Ovary (tissue), 9 donors: ENCODE data around the gene RCOR2. TPM values are rescaled to one million over a fixed set of nuclear protein-coding genes. Genes with fewer than 3 reads are reported as not detected.

Source experiments
- DNase-seq, 5 donors: peaks; one replicate each; pipeline ENCODE4 v3.0.0-alpha.2; 2019 to 2020
- H3K27ac ChIP-seq, 2 donors: fragments of 200-600 bp; one replicate each; pipeline versions ENCODE4 v1.5.1 to v1.8.0; 2019 to 2022
- H3K27me3 ChIP-seq: fragments of 200-600 bp; one replicate; pipeline ENCODE4 v1.8.0; 2022
- H3K36me3 ChIP-seq: fragments of 200-600 bp; sonication (generic); one replicate; pipeline ENCODE4 v1.5.1; 2019
- H3K4me1 ChIP-seq: one replicate; pipeline ENCODE4 v1.8.1; 2013; ENCODE audit warnings: mild to moderate bottlenecking, moderate library complexity; ENCODE audit not compliant: insufficient read depth
- H3K4me3 ChIP-seq: fragments of 200-600 bp; sonication (generic); one replicate; pipeline ENCODE4 v1.5.1; 2017
- H3K9me3 ChIP-seq, 2 donors: fragments of 200-600 bp in 1 of 2; sonication (generic) in 1 of 2; one replicate each; pipeline versions ENCODE4 v1.5.1 to v1.8.1; 2013 to 2019; ENCODE audit warnings: mild to moderate bottlenecking in 1 of 2, moderate library complexity in 1 of 2
- CTCF ChIP-seq, 3 donors: fragments of 450-650 bp in 2 of 3; fragments of 200-600 bp in 1 of 3; IDR thresholded peaks; one replicate each; pipeline versions ENCODE4 v1.5.1 to v1.8.0; 2016 to 2022; ENCODE audit warnings: antibody characterized with exemption in 3 of 3, mild to moderate bottlenecking in 1 of 3
- EP300 ChIP-seq: sonication (generic); formaldehyde crosslinking; IDR thresholded peaks from one replicate; pipeline ENCODE4 v1.6.1; 2017; ENCODE audit warnings: antibody characterized with exemption
- POLR2A ChIP-seq: fragments of 450-650 bp; IDR thresholded peaks from one replicate; pipeline ENCODE4 v1.6.1; 2017; ENCODE audit warnings: antibody characterized with exemption, mild to moderate bottlenecking, moderate library complexity
- WGBS, 3 donors: extraction: QIAGEN DNeasy Blood & Tissue Kit in 1 of 3; methylation state at CpG; one replicate each; pipeline versions ENCODE4 v1.1.5 to v1.1.7; 2013 to 2017; 5-methylcytosine and 5-hydroxymethylcytosine counted together
- intact Hi-C, 4 donors: fragments of 100-400 bp; cut with DNase I; formaldehyde crosslinking; loops; one replicate each; pipeline versions ENCODE4 v1.11.0 to v1.15.1; 2022 to 2023
- polyA plus RNA-seq, 2 donors: library from polyadenylated mRNA; stranded (reverse); fragments of 200-250 nt in 1 of 2; fragments of 350-450 nt in 1 of 2; fragmentation: Illumina TruSeq in 1 of 2; extraction: RNeasy Lipid Tissue Mini Kit (QIAGEN cat#74804) in 1 of 2; gene quantifications; one replicate each; pipeline ENCODE4 v1.2.3, GENCODE V29; 2013 to 2014
- total RNA-seq, 7 donors: library from RNA; depleted of rRNA in 2 of 7; stranded (reverse); fragments of >200 nt in 2 of 7; fragmentation: NEBNext Ultra II Directional in 3 of 7; extraction: Animal tissue kit (Norgen Biotek cat#: 25700) in 3 of 7; gene quantifications; one replicate each; pipeline versions ENCODE4 v1.1.0 to v1.2.4, GENCODE V29; 2016 to 2023
- donor health status: DM: no; HTN: no; CAD: no; lungs with moderate emphysema.
- donor health status: DM: no; HTN: no; CAD: no.
- donor health status: Bipolar disorder and iron deficiency.
- donor health status: DM: yes; HTN: yes; CAD: no.
- donor health status: DM: no; HTN: no; CAD: no.
- donor health status: DM: yes; HTN: yes; CAD: no.

Gene RCOR2
- total and polyA plus RNA-seq, 9 donors: 0.12 to 7.9 (median 2.2) TPM

- intact Hi-C loops: loop anchor here in 1 of 4 donors (5.0 kb wide), 1 partner anchor 35 kb away; no protein-coding TSS in a partner anchor
- no peak for DNase-seq
- no peak for TF ChIP-seq POLR2A
- no peak for TF ChIP-seq CTCF (IDR thresholded peaks at IDR 0.05)
- no peak for TF ChIP-seq EP300
- no peaks in the 10 kb centered on the region for H3K27me3 ChIP-seq
- peaks cover 9% of the 10 kb centered on the region for H3K4me1 ChIP-seq
- H3K36me3 ChIP-seq: no peaks in the 10 kb centered on the region
- no peak overlapping the region for H3K27ac ChIP-seq
- WGBS, 3 donors: 70 to 75% (median 74%) methylated on average over 6 of the region's 6 CpGs
- H3K4me3 ChIP-seq: no peak overlapping the region
- H3K9me3 ChIP-seq: no peaks in the 10 kb centered on the region
Observed at GRCh38 chr11:63907063-63907462, 9.9 kb downstream of the RCOR2 start.

GRCh38 chr11:63906585-63906984 lies 10.4 kb downstream of the RCOR2 start:
- TF ChIP-seq POLR2A (no peak), EP300 (no peak), CTCF (IDR thresholded peaks at IDR 0.05) (no peak)
- Histone ChIP-seq H3K9me3 (no peaks in the 10 kb centered on the region), H3K36me3 (no peaks in the 10 kb centered on the region), H3K27ac (no peak overlapping the region), H3K4me1 (peaks cover 9% of the 10 kb centered on the region), H3K4me3 (no peak overlapping the region), H3K27me3 (no peaks in the 10 kb centered on the region)
- 78 to 90% (median 86%) methylated on average over 7 of the region's 7 CpGs for WGBS, 3 donors
- DNase-seq: no peak
- intact Hi-C loops: loop anchor here in 1 of 4 donors (5.0 kb wide), 1 partner anchor 34 kb away; no protein-coding TSS in a partner anchor

GRCh38 chr11:63906087-63906486 lies 10.9 kb downstream of the RCOR2 start:
- TF ChIP-seq CTCF (IDR thresholded peaks at IDR 0.05): no peak
- no peak for TF ChIP-seq POLR2A
- TF ChIP-seq EP300: no peak
- H3K36me3 ChIP-seq: no peaks in the 10 kb centered on the region
- no peak for DNase-seq
- 92 to 99% (median 95%) methylated on average over 4 of the region's 4 CpGs for WGBS, 3 donors
- H3K9me3 ChIP-seq: no peaks in the 10 kb centered on the region
- H3K4me1 ChIP-seq: peaks cover 9% of the 10 kb centered on the region
- H3K27me3 ChIP-seq: no peaks in the 10 kb centered on the region
- H3K4me3 ChIP-seq: no peak overlapping the region
- intact Hi-C loops: loop anchor here in 1 of 4 donors (5.0 kb wide), 1 partner anchor 34 kb away; no protein-coding TSS in a partner anchor
- H3K27ac ChIP-seq: no peak overlapping the region

GRCh38 chr11:63905179-63905578 lies 11.8 kb downstream of the RCOR2 start:
- no peaks in the 10 kb centered on the region for H3K9me3 ChIP-seq
- no peaks in the 10 kb centered on the region for H3K36me3 ChIP-seq
- WGBS, 3 donors: 76 to 81% (median 77%) methylated on average over 6 of the region's 6 CpGs
- no peaks in the 10 kb centered on the region for H3K27me3 ChIP-seq
- intact Hi-C loops: loop anchor here in 1 of 4 donors (5.0 kb wide), 1 partner anchor 33 kb away; no protein-coding TSS in a partner anchor
- TF ChIP-seq EP300 (no peak), POLR2A (no peak), CTCF (IDR thresholded peaks at IDR 0.05) (no peak)
- H3K4me3 ChIP-seq: no peak overlapping the region
- no peak overlapping the region for H3K27ac ChIP-seq
- peaks cover 9% of the 10 kb centered on the region for H3K4me1 ChIP-seq
- DNase-seq: no peak
